HG03135 (cell line): ENCODE measurements around the gene SMURF1.
"Not testable (repeated sequence)": the region's sequence is repeated elsewhere in the genome, so short reads cannot be mapped to it uniquely, and the experiment has no call there.

Experiments
- ATAC-seq: cut with Tn5 transposase; IDR thresholded peaks from one replicate; pipeline ENCODE4 v1.9.1; 2021; ENCODE audit warnings: mild to moderate bottlenecking, moderate library complexity; ENCODE audit not compliant: unreplicated experiment

Gene SMURF1

GRCh38 chr7:99061001-99061776 lies 82.7 kb downstream of the SMURF1 start:
- ATAC-seq, result no peak

GRCh38 chr7:99054781-99055180 lies 89.1 kb downstream of the SMURF1 start:
- no peak for ATAC-seq

- ATAC-seq, result no peak
Observed at GRCh38 chr7:99050971-99051370, 92.9 kb downstream of the SMURF1 start.

GRCh38 chr7:99047526-99048077 lies 96.3 kb downstream of the SMURF1 start:
- ATAC-seq, result no peak

- no peak for ATAC-seq
Observed at GRCh38 chr7:99046722-99047121, 97.2 kb downstream of the SMURF1 start.

GRCh38 chr7:99046262-99046661 lies 97.6 kb downstream of the SMURF1 start:
- ATAC-seq, result not testable (repeated sequence)

GRCh38 chr7:99044858-99045257 lies 99.0 kb downstream of the SMURF1 start:
- not testable (repeated sequence) for ATAC-seq

GRCh38 chr7:99042957-99043356 lies 101.0 kb downstream of the SMURF1 start:
- ATAC-seq, result no peak

GRCh38 chr7:99041526-99041925 lies 102.4 kb downstream of the SMURF1 start:
- ATAC-seq, result no peak

GRCh38 chr7:99040104-99040958 lies 103.6 kb downstream of the SMURF1 start:
- no peak for ATAC-seq

GRCh38 chr7:99039384-99039891 lies 104.5 kb downstream of the SMURF1 start:
- ATAC-seq, result no peak

- ATAC-seq, result no peak
Observed at GRCh38 chr7:99038086-99038855, 105.6 kb downstream of the SMURF1 start.

GRCh38 chr7:99037327-99037940 lies 106.5 kb downstream of the SMURF1 start:
- no peak for ATAC-seq

GRCh38 chr7:99036546-99037111 lies 107.3 kb downstream of the SMURF1 start:
- no peak for ATAC-seq

GRCh38 chr7:99035723-99036545 lies 108.0 kb downstream of the SMURF1 start:
- no peak for ATAC-seq

- no peak for ATAC-seq
Observed at GRCh38 chr7:99034932-99035722, 108.8 kb downstream of the SMURF1 start.

- ATAC-seq, result no peak
Observed at GRCh38 chr7:99033765-99034164, 110.1 kb downstream of the SMURF1 start.

GRCh38 chr7:99032928-99033327 lies 111.0 kb downstream of the SMURF1 start:
- no peak for ATAC-seq
